ES-I3 (cell line): ENCODE results near the gene CSKMT.
"Not testable (repeated sequence)": the region's sequence is repeated elsewhere in the genome, so short reads cannot be mapped to it uniquely, and the experiment has no call there.

ENCODE experiments used
- H3K36me3 ChIP-seq: 2 replicates; pipeline ENCODE4 v1.6.1; 2013; ENCODE audit warnings: mild to moderate bottlenecking, low read length, control low read depth, moderate library complexity; ENCODE audit not compliant: insufficient read depth
- H3K4me1 ChIP-seq: 2 replicates; pipeline ENCODE4 v1.6.1; 2013; ENCODE audit warnings: mild to moderate bottlenecking, control low read depth, low read length; ENCODE audit not compliant: insufficient read depth
- H3K9ac ChIP-seq: 2 replicates; pipeline ENCODE4 v1.6.1; 2013; ENCODE audit warnings: low read depth, mild to moderate bottlenecking, low read length, moderate library complexity
- H3K9me3 ChIP-seq: 2 replicates; pipeline ENCODE4 v1.6.1; 2013; ENCODE audit warnings: mild to moderate bottlenecking, low read length, moderate library complexity; ENCODE audit not compliant: control insufficient read depth, insufficient read depth

CSKMT gene

DNA sequence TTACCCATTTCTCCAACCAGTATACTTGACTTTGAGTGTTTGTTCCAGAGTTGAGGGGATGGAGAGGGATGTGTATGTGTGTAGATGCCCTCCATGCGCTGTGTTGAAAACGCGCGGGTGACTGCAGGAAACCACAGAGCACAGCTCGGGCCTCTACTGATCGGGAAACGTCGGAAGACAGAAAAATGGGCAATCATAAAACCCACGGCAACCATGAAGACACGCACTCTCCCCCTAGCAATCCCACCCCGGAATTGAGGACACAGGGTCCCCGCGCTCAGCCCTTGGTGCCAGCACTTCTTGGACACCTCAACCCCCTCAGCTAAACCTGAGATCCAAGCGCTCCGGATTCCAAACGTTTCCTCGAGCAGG is 6.1 kb downstream of the CSKMT start:
- H3K9me3 ChIP-seq, result no peaks in the 10 kb centered on the region
- H3K4me1 ChIP-seq, result peaks cover 10% of the 10 kb centered on the region; the same call in 1 of the 2 replicates
- peaks cover 13% of the 10 kb centered on the region; the same call in 1 of the 2 replicates for H3K36me3 ChIP-seq
- H3K9ac ChIP-seq, result peak overlapping the region; percentile 83

DNA sequence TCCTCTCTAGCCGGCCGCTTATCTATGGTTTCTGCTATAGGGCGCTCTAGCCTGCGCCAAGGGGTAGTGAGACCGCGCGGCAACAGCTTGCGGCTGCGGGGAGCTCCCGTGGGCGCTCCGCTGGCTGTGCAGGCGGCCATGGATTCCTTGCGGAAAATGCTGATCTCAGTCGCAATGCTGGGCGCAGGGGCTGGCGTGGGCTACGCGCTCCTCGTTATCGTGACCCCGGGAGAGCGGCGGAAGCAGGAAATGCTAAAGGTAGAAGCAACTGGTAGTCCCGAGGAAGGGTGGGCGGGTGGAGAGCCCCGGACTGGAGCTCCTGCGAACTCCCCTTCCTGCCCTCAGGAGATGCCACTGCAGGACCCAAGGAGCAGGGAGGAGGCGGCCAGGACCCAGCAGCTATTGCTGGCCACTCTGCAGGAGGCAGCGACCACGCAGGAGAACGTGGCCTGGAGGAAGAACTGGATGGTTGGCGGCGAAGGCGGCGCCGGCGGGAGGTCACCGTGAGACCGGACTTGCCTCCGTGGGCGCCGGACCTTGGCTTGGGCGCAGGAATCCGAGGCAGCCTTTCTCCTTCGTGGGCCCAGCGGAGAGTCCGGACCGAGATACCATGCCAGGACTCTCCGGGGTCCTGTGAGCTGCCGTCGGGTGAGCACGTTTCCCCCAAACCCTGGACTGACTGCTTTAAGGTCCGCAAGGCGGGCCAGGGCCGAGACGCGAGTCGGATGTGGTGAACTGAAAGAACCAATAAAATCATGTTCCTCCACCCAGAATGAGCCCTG is 6.7 kb downstream of the CSKMT start, which contains the start of the genes LBHD1 and UQCC3:
Gene LBHD1, minus strand, starts transcription at position 660 of the 782 bp plus-strand sequence. CDS start 2,236 bp downstream, outside the sequence.
Gene UQCC3, plus strand, starts transcription at position 66 of the 782 bp plus-strand sequence. Its CDS starts 73 bp downstream, at position 139.
- Histone ChIP-seq H3K4me1 (peaks cover 4% of the 10 kb centered on the region; the same call in 1 of the 2 replicates), H3K9ac (peak within 1 kb of the TSS; percentile 83), H3K9me3 (no peaks in the 10 kb centered on the region), H3K36me3 (peaks cover 10% of the 10 kb centered on the region; the same call in 1 of the 2 replicates)

DNA sequence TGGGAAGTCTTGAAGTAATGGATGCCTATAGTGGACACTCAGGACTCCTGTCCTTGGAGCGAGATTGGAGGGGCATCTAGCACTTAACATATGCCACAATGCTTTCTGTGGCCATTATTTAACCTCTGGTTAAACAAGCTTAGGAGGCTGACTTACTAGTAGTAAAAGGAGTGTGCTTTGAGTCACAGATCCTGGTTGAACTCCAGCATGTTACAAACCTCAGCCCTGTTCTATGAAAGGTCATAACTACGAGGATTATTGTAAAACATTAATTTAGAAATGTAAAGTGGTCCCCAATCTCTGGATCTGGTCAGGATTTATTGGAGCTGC is 8.0 kb downstream of the CSKMT start:
- H3K4me1 ChIP-seq, result no peaks in the 10 kb centered on the region
- 0 out of 2 replicates have a peak, but pooled peaks cover 4% of the 10 kb centered on the region for H3K36me3 ChIP-seq

DNA sequence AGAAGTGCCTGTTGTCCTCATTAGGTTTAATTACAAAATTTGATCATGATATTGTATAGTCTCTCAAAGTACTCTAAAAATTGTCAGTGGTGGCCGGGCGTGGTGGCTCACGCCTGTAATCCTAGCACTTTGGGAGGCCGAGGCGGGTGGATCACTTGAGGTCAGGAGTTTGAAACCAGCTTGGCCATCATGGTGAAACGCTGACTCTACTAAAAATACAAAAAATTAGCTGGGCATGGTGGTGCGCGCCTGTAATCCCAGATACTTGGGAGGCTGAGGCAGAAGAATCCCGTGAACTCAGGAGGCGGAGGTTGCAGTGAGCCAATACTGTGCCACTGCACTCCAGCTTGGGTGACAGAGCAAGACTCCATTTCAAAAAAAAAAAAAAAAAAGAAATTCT is 10.3 kb downstream of the CSKMT start:
- not testable (repeated sequence) for H3K9ac ChIP-seq, H3K36me3 ChIP-seq, H3K9me3 ChIP-seq, H3K4me1 ChIP-seq

More for the DNA sequence above, 8.0 kb downstream of the CSKMT start:
- Histone ChIP-seq H3K9ac (no peak overlapping the region), H3K9me3 (no peaks in the 10 kb centered on the region)

DNA sequence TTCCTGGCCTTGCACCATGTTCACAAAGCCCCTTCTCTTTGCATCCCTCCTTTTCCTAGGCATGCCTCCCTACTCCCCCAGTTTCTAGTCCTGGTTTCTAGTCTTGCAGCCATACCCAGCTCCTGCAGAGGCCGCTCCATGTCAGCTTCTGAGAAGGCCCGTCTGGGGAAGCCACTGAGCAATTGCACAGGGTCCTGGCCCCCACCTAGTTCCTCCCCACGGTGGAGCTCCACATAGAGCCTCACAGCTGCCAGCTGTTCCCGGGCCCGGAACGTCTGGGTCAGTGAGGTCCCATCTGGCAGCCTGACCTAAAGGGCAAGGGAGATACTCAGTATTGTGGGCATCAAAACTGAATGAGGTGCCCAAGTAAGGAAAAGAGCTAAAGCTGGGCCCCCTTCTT is 11.6 kb downstream of the CSKMT start:
- H3K9me3 ChIP-seq, result no peaks in the 10 kb centered on the region
- H3K36me3 ChIP-seq, result 0 out of 2 replicates have a peak, but pooled peaks cover 4% of the 10 kb centered on the region
- H3K4me1 ChIP-seq, result no peaks in the 10 kb centered on the region
- H3K9ac ChIP-seq, result no peak overlapping the region

DNA sequence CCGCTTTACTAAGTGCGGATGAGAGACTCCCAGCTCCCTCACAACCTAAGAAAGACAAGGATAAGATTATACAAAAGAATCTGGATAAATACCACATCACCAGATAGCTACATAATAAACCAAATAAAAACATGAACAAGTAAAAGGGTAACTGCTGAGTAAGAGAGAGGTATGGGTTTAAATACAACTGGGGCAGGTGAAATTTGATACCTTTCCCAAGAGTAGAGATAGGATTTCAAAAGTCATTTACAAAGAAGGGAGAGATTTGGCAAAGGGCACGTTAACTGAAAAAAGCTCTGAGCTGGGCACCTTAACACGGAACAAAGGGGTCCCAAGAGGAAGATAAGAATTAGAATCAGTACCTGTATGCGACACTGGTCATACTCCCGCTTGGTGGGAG is 12.0 kb downstream of the CSKMT start:
- H3K9me3 ChIP-seq, result no peaks in the 10 kb centered on the region
- H3K4me1 ChIP-seq, result no peaks in the 10 kb centered on the region
- 0 out of 2 replicates have a peak, but pooled peaks cover 4% of the 10 kb centered on the region for H3K36me3 ChIP-seq
- H3K9ac ChIP-seq, result no peak overlapping the region

DNA sequence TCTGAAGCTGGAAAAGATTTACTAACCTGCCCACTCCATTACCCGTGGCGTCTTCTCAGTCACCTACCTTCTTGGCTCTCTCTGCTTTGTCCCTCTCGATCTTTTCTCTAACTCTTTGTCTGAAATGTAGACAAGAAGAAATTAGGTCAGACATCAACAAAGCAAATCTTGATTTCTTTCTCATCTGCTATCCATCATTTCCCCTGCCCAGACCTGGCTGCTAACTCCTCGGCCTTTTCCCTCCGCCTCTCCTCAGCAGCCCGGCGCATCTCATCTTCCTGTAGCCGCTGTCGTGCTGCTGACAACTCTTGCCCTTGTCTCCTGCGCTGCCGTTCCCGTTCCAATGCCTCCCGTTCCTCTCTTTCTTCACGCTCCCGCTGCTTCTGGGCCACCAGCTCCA is 12.6 kb downstream of the CSKMT start:
- H3K9ac ChIP-seq, result peak overlapping the region; percentile 67; the same call in 1 of the 2 replicates
- H3K4me1 ChIP-seq, result no peaks in the 10 kb centered on the region
- H3K36me3 ChIP-seq, result 0 out of 2 replicates have a peak, but pooled peaks cover 4% of the 10 kb centered on the region
- H3K9me3 ChIP-seq, result no peaks in the 10 kb centered on the region

DNA sequence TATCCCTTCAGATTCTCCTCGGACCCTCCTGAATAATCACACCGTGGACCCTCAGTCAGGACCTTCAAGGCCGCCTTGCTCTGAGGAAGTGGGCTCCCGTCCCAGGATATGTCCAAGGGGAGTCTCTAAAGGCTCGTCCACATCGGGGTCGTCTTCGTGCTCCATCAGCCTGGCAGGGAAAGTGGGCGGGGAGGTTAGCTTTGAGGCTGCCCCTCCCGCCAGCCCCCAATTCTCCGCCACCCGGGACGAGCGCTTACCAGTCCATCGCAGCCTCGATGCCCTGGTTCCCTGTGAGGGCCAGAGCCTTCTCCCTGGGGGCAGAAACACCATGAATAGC is 13.3 kb downstream of the CSKMT start:
- peak overlapping the region; percentile 67 for H3K9ac ChIP-seq
- H3K4me1 ChIP-seq, result no peaks in the 10 kb centered on the region
- H3K36me3 ChIP-seq, result no peaks in the 10 kb centered on the region
- H3K9me3 ChIP-seq, result no peaks in the 10 kb centered on the region

DNA sequence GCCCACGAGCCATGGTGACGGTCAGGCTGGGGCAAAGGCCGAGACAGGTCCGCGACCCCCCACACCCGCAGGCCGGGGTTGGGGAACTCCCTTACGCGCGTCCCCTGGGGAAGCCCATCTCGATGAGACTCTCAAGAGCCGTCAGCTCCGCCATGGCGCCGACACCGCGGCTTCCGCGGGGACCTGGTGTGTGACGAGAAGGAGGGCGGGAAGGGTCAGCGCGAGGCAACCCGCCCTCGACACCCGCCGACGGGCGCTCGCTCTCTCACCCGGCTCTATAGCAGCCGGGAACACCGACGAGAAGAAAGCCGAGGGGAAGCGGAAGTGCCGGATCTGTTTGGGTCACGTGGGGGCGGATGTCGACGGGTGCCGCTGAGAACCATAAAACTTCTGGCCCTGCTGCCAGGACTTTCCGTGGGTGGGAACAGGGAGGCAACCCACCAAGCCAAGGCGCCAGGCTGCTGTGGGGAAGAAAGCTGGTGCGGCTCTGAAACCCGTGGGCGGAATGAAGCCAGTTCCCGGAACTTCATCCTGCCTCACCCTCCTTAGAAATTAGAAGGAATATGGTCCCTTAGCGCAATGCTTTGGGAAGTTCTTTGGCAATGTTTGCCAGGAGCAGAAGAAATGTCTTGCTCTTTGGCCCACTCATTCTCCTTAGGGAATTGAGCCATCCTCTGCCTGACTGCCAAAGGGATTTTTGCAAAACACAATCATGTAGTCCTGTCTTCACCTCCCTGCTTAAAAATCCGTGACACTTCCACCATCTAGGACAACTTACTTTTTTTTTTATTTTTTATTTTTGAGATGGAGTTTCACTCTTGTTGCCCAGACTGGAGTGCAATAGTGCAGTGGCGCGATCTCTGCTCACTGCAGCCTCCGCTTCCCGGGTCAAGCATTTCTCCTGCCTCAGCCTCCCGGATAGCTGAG is 13.9 kb downstream of the CSKMT start, which contains the start of gene UBXN1:
Gene UBXN1, minus strand, starts transcription at position 304 of the 927 bp plus-strand sequence. Its CDS starts 150 bp downstream, at position 154.
- H3K9me3 ChIP-seq, result no peaks in the 10 kb centered on the region
- H3K9ac ChIP-seq, result peak within 1 kb of the TSS; percentile 67
- H3K36me3 ChIP-seq, result no peaks in the 10 kb centered on the region
- H3K4me1 ChIP-seq, result no peaks in the 10 kb centered on the region

DNA sequence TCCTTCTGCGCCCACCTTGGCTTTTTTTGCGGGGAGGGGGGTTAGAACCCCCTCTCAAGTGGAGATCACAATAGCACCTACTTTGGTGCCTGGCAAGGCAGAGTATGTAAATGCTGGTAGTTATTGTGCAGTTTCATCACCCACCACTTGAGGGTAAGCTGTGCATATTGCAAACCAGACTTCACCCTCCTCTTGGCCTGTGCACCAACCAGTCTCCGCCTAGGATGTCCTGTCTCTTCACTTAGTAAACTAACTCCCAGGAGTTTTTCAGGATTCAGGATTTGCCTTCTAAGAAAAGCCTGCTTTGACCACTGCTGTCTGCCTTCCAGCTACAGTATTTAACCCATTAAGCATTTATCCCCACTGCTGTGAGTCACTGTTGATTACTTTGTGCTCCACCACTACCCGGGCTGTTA is 15.7 kb downstream of the CSKMT start:
- Histone ChIP-seq H3K4me1 (no peaks in the 10 kb centered on the region), H3K9ac (no peak overlapping the region), H3K36me3 (no peaks in the 10 kb centered on the region), H3K9me3 (no peaks in the 10 kb centered on the region)

DNA sequence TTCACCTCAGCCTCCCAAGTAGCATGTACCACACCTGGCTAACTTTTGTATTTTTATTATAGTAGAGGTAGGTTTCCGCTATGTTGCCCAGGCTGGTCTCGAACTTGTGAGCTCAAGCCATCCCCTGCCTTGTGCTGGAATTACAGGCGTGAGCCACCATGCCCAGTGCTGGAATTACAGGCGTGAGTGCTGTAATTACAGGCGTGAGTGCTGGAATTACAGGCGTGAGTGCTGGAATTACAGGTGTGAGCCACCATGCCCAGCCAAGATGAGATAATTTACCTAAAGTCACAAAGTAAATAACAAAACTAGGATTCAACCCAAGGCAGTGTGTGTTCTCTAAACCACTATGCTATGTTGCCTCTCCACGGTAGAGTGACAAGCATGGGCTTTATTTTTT is 17.4 kb downstream of the CSKMT start:
- Histone ChIP-seq H3K9ac (no peak overlapping the region), H3K9me3 (no peaks in the 10 kb centered on the region), H3K4me1 (no peaks in the 10 kb centered on the region), H3K36me3 (no peaks in the 10 kb centered on the region)

DNA sequence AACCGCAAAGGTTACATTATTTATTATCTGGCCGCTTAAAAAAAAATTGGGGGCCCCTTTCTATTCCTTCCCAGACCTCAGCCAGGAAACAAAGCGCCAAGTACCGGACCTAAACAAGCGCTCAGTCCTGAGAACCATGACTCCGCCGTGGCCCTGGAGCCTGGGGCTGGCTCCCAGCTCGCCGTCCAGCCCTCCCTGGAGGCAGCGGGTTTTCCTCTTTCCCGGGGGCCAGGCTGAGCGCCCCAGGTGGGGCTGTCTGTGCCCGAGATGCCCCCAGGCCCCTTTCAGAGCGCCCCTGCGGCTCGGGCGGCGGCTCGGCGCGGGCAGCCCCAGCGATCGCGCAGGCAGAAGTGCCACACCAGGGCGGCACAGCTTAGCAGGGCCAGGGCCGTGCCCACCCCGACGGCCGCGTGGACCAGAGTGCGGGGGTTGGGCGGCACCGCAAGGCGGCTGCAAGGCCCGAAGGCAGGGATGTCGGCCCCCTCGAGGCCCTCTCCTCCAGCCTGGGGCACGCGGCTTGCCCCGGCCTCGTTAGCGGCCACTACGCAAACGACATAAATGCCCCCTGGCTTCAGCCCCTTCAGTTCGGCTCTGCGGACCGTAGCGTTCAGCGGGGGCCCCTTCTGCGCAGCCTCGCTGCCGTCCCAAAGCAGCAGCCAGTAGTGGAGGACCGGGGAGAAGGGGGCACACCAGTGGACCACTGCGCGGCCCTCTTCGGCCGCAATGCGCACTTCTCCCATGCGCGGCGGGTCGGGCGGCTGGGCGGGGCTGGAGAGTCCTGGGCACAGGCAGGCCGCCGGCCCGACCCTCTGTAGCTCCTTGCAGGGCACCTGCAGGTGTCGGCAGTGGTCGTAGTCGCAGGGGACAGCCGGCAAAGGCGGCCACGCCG is 22.6 kb downstream of the CSKMT start:
- H3K9ac ChIP-seq, result no peak overlapping the region

DNA sequence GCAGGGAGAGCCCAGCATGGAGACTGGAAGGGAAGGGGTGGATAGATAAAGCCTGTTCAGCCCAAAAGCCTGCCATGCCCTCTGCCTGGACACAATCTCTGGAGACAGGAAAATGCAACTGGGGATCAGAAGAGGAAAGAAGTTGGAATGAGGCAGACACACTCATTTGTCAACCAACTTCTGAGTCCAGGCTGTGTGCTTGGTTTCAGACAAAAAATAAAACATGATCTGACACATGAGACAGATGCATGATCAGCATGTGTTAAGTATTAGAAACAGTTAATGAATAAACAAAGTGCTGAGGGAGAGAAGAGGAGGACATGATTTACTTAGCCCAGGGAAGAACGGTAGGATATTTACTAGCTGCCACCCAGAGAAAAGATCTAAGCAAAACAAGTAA is 23.4 kb downstream of the CSKMT start:
- Histone ChIP-seq H3K9me3 (no peaks in the 10 kb centered on the region), H3K9ac (no peak overlapping the region), H3K4me1 (peaks cover 18% of the 10 kb centered on the region), H3K36me3 (peaks cover 8% of the 10 kb centered on the region)

More for the DNA sequence above, 22.6 kb downstream of the CSKMT start:
- peaks cover 8% of the 10 kb centered on the region for H3K36me3 ChIP-seq
- H3K4me1 ChIP-seq, result peaks cover 18% of the 10 kb centered on the region
- H3K9me3 ChIP-seq, result no peaks in the 10 kb centered on the region
